Gastrocnemius medialis (tissue), 4 donors: Measurements from ENCODE around the gene TIGD1. TPM values are rescaled to one million over a fixed set of nuclear protein-coding genes. Genes with fewer than 3 reads are reported as not detected.

Experiments
- ATAC-seq, 2 donors: fragments of 150-250 bp; one replicate each; pipeline ENCODE4 v1.9.1; 2016
- DNase-seq, 2 donors: peaks; one replicate each; pipeline ENCODE4 v3.0.0-alpha.2; 2019
- H3K27ac ChIP-seq, 4 donors: fragments of 200-600 bp; sonication (generic); 1 replicate in 1 of 4; 2 replicates in 3 of 4; pipeline ENCODE4 v1.5.1; 2016 to 2018; ENCODE audit warnings: mild to moderate bottlenecking in 2 of 4, moderate library complexity in 1 of 4
- H3K27me3 ChIP-seq, 3 donors: fragments of 200-600 bp; sonication (generic) in 2 of 3; 1 replicate in 1 of 3; 2 replicates in 2 of 3; pipeline versions ENCODE4 v1.5.1 to v1.6.0; 2016 to 2019; ENCODE audit warnings: mild to moderate bottlenecking in 1 of 3, moderate library complexity in 1 of 3
- H3K36me3 ChIP-seq, 2 donors: fragments of 200-600 bp; sonication (generic) in 1 of 2; one replicate each; pipeline ENCODE4 v1.5.1; 2017 to 2018
- H3K4me1 ChIP-seq, 2 donors: fragments of 200-600 bp; sonication (generic) in 1 of 2; one replicate each; pipeline ENCODE4 v1.5.1; 2016 to 2017; ENCODE audit warnings: mild to moderate bottlenecking in 2 of 2
- H3K4me3 ChIP-seq, 4 donors: fragments of 200-600 bp; sonication (generic) in 3 of 4; 1 replicate in 1 of 4; 2 replicates in 3 of 4; pipeline ENCODE4 v1.5.1; 2016 to 2019; ENCODE audit warnings: mild to moderate bottlenecking in 2 of 4
- H3K9me3 ChIP-seq, 3 donors: fragments of 200-600 bp; sonication (generic) in 2 of 3; 1 replicate in 1 of 3; 2 replicates in 2 of 3; pipeline ENCODE4 v1.5.1; 2016 to 2019
- POLR2A ChIP-seq, 2 donors: fragments of 450-650 bp; IDR thresholded peaks; one replicate each; pipeline ENCODE4 v1.6.1; 2017; ENCODE audit warnings: antibody characterized with exemption in 2 of 2, mild to moderate bottlenecking in 2 of 2, moderate library complexity in 2 of 2
- in situ Hi-C, 4 donors: fragments of 200-750 bp; cut with MboI; loops; one replicate each; pipeline versions ENCODE4 v1.15.0 to v1.8.0; 2017; ENCODE audit warnings: low sequenced_read_pairs in 4 of 4
- intact Hi-C: fragments of 100-400 bp; cut with DNase I; formaldehyde crosslinking; loops from one replicate; pipeline ENCODE4 v1.15.1; 2023; ENCODE audit warnings: low total_unique reads
- total RNA-seq, 4 donors: library from RNA; depleted of rRNA; stranded (reverse); fragments of >200 nt; gene quantifications; one replicate each; pipeline versions ENCODE4 v1.1.0 to v1.2.3, GENCODE V29; 2016
- TF ChIP-seq, protein P1 (sequence below), 5 experiments: fragments of 450-650 bp in 3 of 5; fragments of 200-600 bp in 2 of 5; sonication (generic) in 2 of 5; IDR thresholded peaks in 4 of 5; conservative IDR thresholded peaks in 1 of 5; 1 replicate in 4 of 5; 2 replicates in 1 of 5; pipeline ENCODE4 v1.5.1; 2016 to 2019; ENCODE audit warnings: antibody characterized with exemption in 5 of 5, mild to moderate bottlenecking in 3 of 5, moderate library complexity in 3 of 5

TIGD1 gene
- total RNA-seq, 4 donors from 2014 or later = 1.4 to 3.0 (median 2.1) TPM

DNA sequence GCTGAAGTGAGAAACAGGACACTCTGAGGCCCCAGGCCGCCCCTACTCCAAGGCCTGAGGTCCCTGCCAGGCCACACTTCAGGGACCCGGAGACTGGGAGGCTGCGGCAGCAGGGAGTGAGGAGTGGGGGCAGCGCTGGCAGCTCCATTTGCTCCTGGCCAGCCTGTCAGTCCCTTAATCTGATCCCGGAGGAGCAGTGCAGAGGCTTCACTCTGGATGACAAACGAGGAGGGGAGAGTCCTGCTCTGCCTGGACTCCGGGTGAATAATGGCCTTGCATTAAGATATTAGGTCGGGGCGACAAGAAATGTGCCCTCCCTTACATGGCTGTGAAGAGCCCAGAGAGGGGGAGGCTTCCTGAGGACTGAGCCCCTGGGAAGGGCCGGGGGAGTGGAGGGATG, 44.5 kb downstream of the TIGD1 start:
- in situ Hi-C loops = loop anchor here in 1 of 4 donors (25.0 kb wide), 1 partner anchor 594 kb away; no protein-coding TSS in a partner anchor
- no peak overlapping the region for H3K4me3 ChIP-seq
- H3K27ac ChIP-seq = no peak overlapping the region
- H3K27me3 ChIP-seq = peaks cover 0 to 9% (median 0%) of the 10 kb centered on the region in 3 donors
- DNase-seq (no peak), ATAC-seq (no peak)
- intact Hi-C loops = no loop called here
- H3K36me3 ChIP-seq = no peaks in the 10 kb centered on the region
- TF ChIP-seq, protein P1, sequence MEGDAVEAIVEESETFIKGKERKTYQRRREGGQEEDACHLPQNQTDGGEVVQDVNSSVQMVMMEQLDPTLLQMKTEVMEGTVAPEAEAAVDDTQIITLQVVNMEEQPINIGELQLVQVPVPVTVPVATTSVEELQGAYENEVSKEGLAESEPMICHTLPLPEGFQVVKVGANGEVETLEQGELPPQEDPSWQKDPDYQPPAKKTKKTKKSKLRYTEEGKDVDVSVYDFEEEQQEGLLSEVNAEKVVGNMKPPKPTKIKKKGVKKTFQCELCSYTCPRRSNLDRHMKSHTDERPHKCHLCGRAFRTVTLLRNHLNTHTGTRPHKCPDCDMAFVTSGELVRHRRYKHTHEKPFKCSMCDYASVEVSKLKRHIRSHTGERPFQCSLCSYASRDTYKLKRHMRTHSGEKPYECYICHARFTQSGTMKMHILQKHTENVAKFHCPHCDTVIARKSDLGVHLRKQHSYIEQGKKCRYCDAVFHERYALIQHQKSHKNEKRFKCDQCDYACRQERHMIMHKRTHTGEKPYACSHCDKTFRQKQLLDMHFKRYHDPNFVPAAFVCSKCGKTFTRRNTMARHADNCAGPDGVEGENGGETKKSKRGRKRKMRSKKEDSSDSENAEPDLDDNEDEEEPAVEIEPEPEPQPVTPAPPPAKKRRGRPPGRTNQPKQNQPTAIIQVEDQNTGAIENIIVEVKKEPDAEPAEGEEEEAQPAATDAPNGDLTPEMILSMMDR (IDR thresholded peaks at IDR 0.05 in 4 of 5, conservative IDR thresholded peaks at IDR 0.05 in 1 of 5) = no peak
- no peak for TF ChIP-seq POLR2A (IDR thresholded peaks at IDR 0.05)
- H3K4me1 ChIP-seq = peaks cover 0 to 10% of the 10 kb centered on the region in 2 donors
- no peaks in the 10 kb centered on the region for H3K9me3 ChIP-seq

DNA sequence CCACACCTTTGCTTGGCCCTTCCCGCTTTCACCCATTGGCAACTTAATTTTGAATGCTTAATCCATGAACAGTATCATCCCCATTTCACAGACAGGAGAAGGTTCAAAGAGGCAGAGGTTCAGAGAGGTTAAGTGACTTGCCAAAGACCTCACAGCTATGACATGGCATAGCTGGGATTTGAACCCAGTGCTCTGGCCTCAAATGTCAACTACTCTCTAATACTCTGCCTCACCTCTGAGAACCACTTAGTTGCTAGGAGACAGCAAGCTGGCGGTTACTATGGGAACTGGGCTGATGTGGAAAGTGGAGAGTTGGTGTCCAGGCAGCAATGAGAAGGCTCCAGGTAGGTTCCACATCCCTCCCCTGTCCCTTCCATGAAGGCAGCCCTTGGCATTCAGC, 45.9 kb downstream of the TIGD1 start:
- intact Hi-C loops = no loop called here
- TF ChIP-seq POLR2A (IDR thresholded peaks at IDR 0.05) = no peak
- TF ChIP-seq, protein P1 (IDR thresholded peaks at IDR 0.05 in 4 of 5, conservative IDR thresholded peaks at IDR 0.05 in 1 of 5) = no peak
- DNase-seq = no peak
- Histone ChIP-seq H3K36me3 (no peaks in the 10 kb centered on the region), H3K9me3 (no peaks in the 10 kb centered on the region), H3K4me1 (peaks cover 0 to 10% of the 10 kb centered on the region in 2 donors), H3K27me3 (peaks cover 0 to 9% (median 0%) of the 10 kb centered on the region in 3 donors), H3K4me3 (no peak overlapping the region), H3K27ac (no peak overlapping the region)
- no peak for ATAC-seq
- in situ Hi-C loops = loop anchor here in 1 of 4 donors (25.0 kb wide), 1 partner anchor 592 kb away; no protein-coding TSS in a partner anchor

DNA sequence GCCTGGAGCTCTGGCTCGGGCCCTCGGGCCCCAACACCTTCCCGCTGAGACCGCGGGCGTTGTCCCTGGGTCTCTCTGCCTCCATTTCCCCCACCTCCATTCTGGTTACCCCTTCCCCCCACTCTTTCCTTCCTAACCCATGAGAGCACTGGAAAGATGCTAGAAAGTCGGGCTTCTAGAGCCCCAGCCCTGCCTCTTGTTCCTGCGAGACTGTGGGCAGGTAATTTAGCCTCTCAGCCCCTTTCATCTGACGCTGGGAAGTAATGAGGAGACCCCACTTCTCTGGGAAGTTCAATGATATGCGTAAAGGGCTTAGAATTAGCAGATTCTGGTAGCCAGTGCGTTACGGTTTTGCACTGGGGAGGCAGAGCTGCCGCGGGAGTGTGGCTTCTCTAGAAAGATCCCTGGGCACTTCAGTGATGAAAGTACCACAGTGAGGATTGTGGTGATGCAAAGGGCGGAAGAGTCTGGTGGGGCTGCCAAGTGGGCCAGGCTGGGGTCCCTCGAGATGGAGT, 46.5 kb downstream of the TIGD1 start:
- H3K4me3 ChIP-seq = peak overlapping the region in 3 of 4 donors; percentile 48 to 69 (median 53)
- H3K27me3 ChIP-seq = peaks cover 0 to 9% (median 0%) of the 10 kb centered on the region in 3 donors
- ATAC-seq (no peak), DNase-seq (no peak)
- intact Hi-C loops = no loop called here
- no peaks in the 10 kb centered on the region for H3K36me3 ChIP-seq
- H3K9me3 ChIP-seq = no peaks in the 10 kb centered on the region
- no peak overlapping the region for H3K27ac ChIP-seq
- TF ChIP-seq, protein P1 (IDR thresholded peaks at IDR 0.05 in 4 of 5, conservative IDR thresholded peaks at IDR 0.05 in 1 of 5) = no peak
- TF ChIP-seq POLR2A (IDR thresholded peaks at IDR 0.05) = no peak
- peaks cover 0 to 10% of the 10 kb centered on the region in 2 donors for H3K4me1 ChIP-seq
- in situ Hi-C loops = loop anchor here in 1 of 4 donors (25.0 kb wide), 1 partner anchor 592 kb away; no protein-coding TSS in a partner anchor

DNA sequence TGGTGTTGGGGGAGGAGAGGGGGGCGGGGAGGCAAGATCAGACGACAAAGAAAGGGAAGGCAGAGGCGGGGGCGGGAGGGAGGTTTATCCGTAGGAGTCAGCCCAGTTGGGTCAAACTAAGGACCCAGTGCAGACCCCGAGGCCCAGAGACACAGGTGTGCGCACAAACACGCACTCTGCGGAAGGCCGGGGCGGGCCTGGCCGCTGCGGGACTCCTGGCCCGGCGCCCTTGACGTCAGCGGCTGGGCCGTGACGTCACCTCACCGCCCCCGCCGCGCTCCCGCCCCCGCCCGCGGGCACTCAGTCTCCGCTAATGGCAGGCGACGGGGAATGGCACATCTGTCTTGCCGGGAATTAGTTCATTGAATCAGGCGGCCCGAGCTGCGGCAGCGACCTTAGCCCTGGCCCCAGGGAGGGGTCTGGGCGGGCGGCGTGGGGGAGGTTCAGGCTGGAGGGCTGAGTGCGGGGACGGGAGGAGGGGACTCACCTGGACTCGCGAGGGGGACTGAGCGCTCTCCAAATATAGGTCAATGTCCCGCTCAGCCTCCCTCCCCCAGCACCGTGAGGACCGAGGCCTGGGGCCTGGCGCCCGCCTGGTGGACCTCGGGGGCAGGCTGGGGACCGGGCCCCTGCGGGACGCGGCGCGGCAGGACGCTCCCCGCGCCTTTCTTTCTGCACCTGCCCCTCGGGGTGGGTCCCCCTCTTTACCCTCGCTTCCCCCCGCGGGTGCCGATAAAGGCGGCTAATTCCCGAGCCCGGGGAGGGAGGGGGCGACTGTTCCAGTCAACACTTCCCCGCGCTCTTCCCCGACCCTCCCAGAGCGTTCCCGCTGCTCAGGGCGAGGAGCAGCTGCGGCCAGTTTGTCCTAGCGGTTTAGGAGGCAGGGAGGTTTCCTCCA, 47.2 kb downstream of the TIGD1 start:
- no peak for TF ChIP-seq POLR2A (IDR thresholded peaks at IDR 0.05)
- TF ChIP-seq, protein P1 (IDR thresholded peaks at IDR 0.05 in 4 of 5, conservative IDR thresholded peaks at IDR 0.05 in 1 of 5) = no peak
- Histone ChIP-seq H3K4me1 (peaks cover 0 to 10% of the 10 kb centered on the region in 2 donors), H3K36me3 (no peaks in the 10 kb centered on the region), H3K9me3 (no peaks in the 10 kb centered on the region), H3K4me3 (peak overlapping the region; percentile 48 to 69 (median 52)), H3K27ac (no peak overlapping the region), H3K27me3 (peaks cover 0 to 9% (median 0%) of the 10 kb centered on the region in 3 donors)
- ATAC-seq = peak; percentile 33 to 54
- in situ Hi-C loops (loop anchor here in 1 of 4 donors (25.0 kb wide), 1 partner anchor 591 kb away; no protein-coding TSS in a partner anchor), intact Hi-C loops (no loop called here)
- DNase-seq = no peak
